PC-9 (cell line): ENCODE data around the gene TDRKH. TPM values are rescaled to one million over a fixed set of nuclear protein-coding genes. Genes with fewer than 3 reads are reported as not detected.

Experiments used
- BruUV-seq: library from RNA; stranded (reverse); fragments of 400-500 nt; replicated peaks from 2 replicates; lab custom pipeline; 2021; lab: Mats Ljungman, UMichigan
- CTCF ChIA-PET: fragments of 300-600 bp; sonication (Branson Sonifier 250); formaldehyde crosslinking; loops from one replicate; lab custom pipeline; 2022; ENCODE audit warnings: antibody characterized with exemption; lab: Charles Lee
- POLR2A ChIA-PET: fragments of 300-600 bp; sonication (Branson Sonifier 250); formaldehyde crosslinking; loops from one replicate; lab custom pipeline; 2022; ENCODE audit warnings: antibody characterized with exemption; ENCODE audit not compliant: unreplicated experiment; lab: Charles Lee
- DNase-seq, 2 experiments: peaks; one replicate each; pipeline versions ENCODE4 v3.0.0 to v3.0.0-alpha.2; 2015 to 2022; ENCODE audit warnings: mixed read lengths in 1 of 2
- H2AFZ ChIP-seq: fragments of 200-600 bp; sonication (generic); 2 replicates; pipeline ENCODE4 v1.8.1; 2017; ENCODE audit warnings: antibody characterized with exemption
- H3F3A ChIP-seq: fragments of 200-600 bp; sonication (generic); 2 replicates; pipeline ENCODE4 v1.8.1; 2017; ENCODE audit warnings: antibody characterized with exemption, mild to moderate bottlenecking, low read depth; ENCODE audit not compliant: insufficient read depth
- H3K27ac ChIP-seq: fragments of 200-600 bp; sonication (generic); 2 replicates; pipeline ENCODE4 v1.6.1; 2016; ENCODE audit warnings: mixed run types
- H3K27me3 ChIP-seq: fragments of 200-600 bp; sonication (generic); 2 replicates; pipeline ENCODE4 v1.6.1; 2016; ENCODE audit warnings: low read depth, mixed run types; ENCODE audit not compliant: insufficient read depth
- H3K36me3 ChIP-seq: fragments of 200-600 bp; sonication (generic); 2 replicates; pipeline ENCODE4 v1.6.1; 2016; ENCODE audit warnings: low read depth, mixed run types
- H3K4me1 ChIP-seq: fragments of 200-600 bp; sonication (generic); replicated peaks from 2 replicates; pipeline ENCODE4 v1.6.1; 2016; ENCODE audit warnings: mixed run types; ENCODE audit not compliant: insufficient read depth
- H3K4me2 ChIP-seq: fragments of 200-600 bp; sonication (generic); 2 replicates; pipeline ENCODE4 v1.6.1; 2017; ENCODE audit warnings: mixed run types
- H3K4me3 ChIP-seq: fragments of 200-600 bp; sonication (generic); 2 replicates; pipeline ENCODE4 v1.6.1; 2016; ENCODE audit warnings: mixed run types
- H3K79me2 ChIP-seq: fragments of 200-600 bp; sonication (generic); 2 replicates; pipeline ENCODE4 v1.6.1; 2017; ENCODE audit warnings: low read depth, mixed run types
- H3K9me2 ChIP-seq: fragments of 200-600 bp; sonication (generic); 2 replicates; pipeline ENCODE4 v1.8.1; 2017; ENCODE audit warnings: mild to moderate bottlenecking; ENCODE audit not compliant: insufficient read depth
- H3K9me3 ChIP-seq: fragments of 200-600 bp; sonication (generic); 2 replicates; pipeline ENCODE4 v1.8.1; 2016; ENCODE audit warnings: low read depth; ENCODE audit not compliant: insufficient read depth
- H4K20me1 ChIP-seq: fragments of 200-600 bp; sonication (generic); 2 replicates; pipeline ENCODE4 v1.8.1; 2017; ENCODE audit not compliant: insufficient read depth
- CTCF ChIP-seq: fragments of 200-600 bp; sonication (generic); conservative IDR thresholded peaks from 2 replicates; pipeline ENCODE4 v1.6.1; 2017; ENCODE audit warnings: mixed run types, antibody characterized with exemption, mild to moderate bottlenecking, moderate library complexity
- EZH2 ChIP-seq: fragments of 200-600 bp; sonication (generic); IDR thresholded peaks from 2 replicates; pipeline ENCODE4 v1.8.0; 2017; ENCODE audit warnings: antibody characterized with exemption, low read depth
- intact Hi-C: fragments of 100-400 bp; cut with micrococcal nuclease; formaldehyde crosslinking; loops from one replicate; pipeline ENCODE4 v1.10.0; 2022; ENCODE audit not compliant: unreplicated experiment
- total RNA-seq: library from RNA; stranded (reverse); gene quantifications from 2 replicates; pipeline ENCODE4 v1.2.3, GENCODE V29; 2021

The TDRKH gene
- total RNA-seq, 1 experiment from 2014 or later, result 17.3 TPM

GRCh38 chr1:151805066-151805820, 14.9 kb upstream of the TDRKH start, which contains the start of gene LINGO4:
LINGO4 (minus strand) TSS chr1:151805419; CDS start chr1:151802704, 2,715 bp downstream.
- Histone ChIP-seq H3K79me2 (no peaks in the 10 kb centered on the region), H3K4me3 (no peak within 1 kb of the TSS), H3K4me1 (no peaks in the 10 kb centered on the region), H2AFZ (no peak within 1 kb of the TSS), H3K27me3 (peaks cover 3% of the 10 kb centered on the region; the same call in 1 of the 2 replicates), H3K36me3 (no peaks in the 10 kb centered on the region), H3K9me2 (no peaks in the 10 kb centered on the region), H4K20me1 (no peaks in the 10 kb centered on the region), H3K4me2 (no peak within 1 kb of the TSS), H3K27ac (no peak within 1 kb of the TSS), H3K9me3 (no peaks in the 10 kb centered on the region), H3F3A (no peaks in the 10 kb centered on the region)
- CTCF ChIA-PET, result no interaction called here
- no peak for DNase-seq
- no TSS peak for BruUV-seq
- TF ChIP-seq EZH2, result no peak
- TF ChIP-seq CTCF, result no peak
- POLR2A ChIA-PET, result no interaction called here
- intact Hi-C loops, result no loop called here

GRCh38 chr1:151803915-151804314, 13.6 kb upstream of the TDRKH start:
- peaks cover 3% of the 10 kb centered on the region; the same call in 1 of the 2 replicates for H3K27me3 ChIP-seq

GRCh38 chr1:151803164-151803563, 12.9 kb upstream of the TDRKH start:
- BruUV-seq, result no TSS peak
- intact Hi-C loops, result no loop called here
- no peak overlapping the region for H2AFZ ChIP-seq
- H3K36me3 ChIP-seq, result no peaks in the 10 kb centered on the region
- H3K9me2 ChIP-seq, result no peaks in the 10 kb centered on the region
- H3K4me1 ChIP-seq, result no peaks in the 10 kb centered on the region
- no peaks in the 10 kb centered on the region for H3K9me3 ChIP-seq
- no peaks in the 10 kb centered on the region for H3K79me2 ChIP-seq
- no peaks in the 10 kb centered on the region for H4K20me1 ChIP-seq
- POLR2A ChIA-PET, result interaction anchor here (0.7 kb wide), 1 partner anchor 23 kb away, joined by 3 read pairs; no protein-coding TSS in a partner anchor
- H3K4me2 ChIP-seq, result no peak overlapping the region
- CTCF ChIA-PET, result no interaction called here
- H3K4me3 ChIP-seq, result no peak overlapping the region
- TF ChIP-seq EZH2 (no peak), CTCF (no peak)
- no peak overlapping the region for H3K27ac ChIP-seq
- peaks cover 3% of the 10 kb centered on the region; the same call in 1 of the 2 replicates for H3K27me3 ChIP-seq
- H3F3A ChIP-seq, result no peaks in the 10 kb centered on the region
- DNase-seq, result no peak

More at GRCh38 chr1:151803915-151804314, 13.6 kb upstream of the TDRKH start:
- H3K9me3 ChIP-seq, result no peaks in the 10 kb centered on the region
- ChIA-PET CTCF (interaction anchor here (0.5 kb wide), 1 partner anchor 501 kb away, joined by 8 read pairs; no protein-coding TSS in a partner anchor), POLR2A (no interaction called here)
- H3K36me3 ChIP-seq, result no peaks in the 10 kb centered on the region
- TF ChIP-seq CTCF (no peak), EZH2 (no peak)
- no peaks in the 10 kb centered on the region for H3K79me2 ChIP-seq
- no peak overlapping the region for H2AFZ ChIP-seq
- no peak overlapping the region for H3K4me3 ChIP-seq
- no peak for DNase-seq
- no peak overlapping the region for H3K27ac ChIP-seq
- no peak overlapping the region for H3K4me2 ChIP-seq
- no TSS peak for BruUV-seq
- intact Hi-C loops, result no loop called here
- no peaks in the 10 kb centered on the region for H3F3A ChIP-seq
- no peaks in the 10 kb centered on the region for H3K4me1 ChIP-seq
- no peaks in the 10 kb centered on the region for H3K9me2 ChIP-seq
- H4K20me1 ChIP-seq, result no peaks in the 10 kb centered on the region
